Dermis microvascular lymphatic vessel endothelial cell (primary cell): ENCODE data around the gene CAPRIN2. TPM values are rescaled to one million over a fixed set of nuclear protein-coding genes. Genes with fewer than 3 reads are reported as not detected.

ENCODE experiments used
- DNase-seq, 2 donors: peaks; one replicate each; pipeline versions ENCODE4 v3.0.0 to v3.0.0-alpha.2; 2010; ENCODE audit warnings: low read depth in 2 of 2
- total RNA-seq: library from RNA; depleted of rRNA; stranded (reverse); fragments of >200 nt; gene quantifications from 2 replicates; pipeline ENCODE4 v1.2.1, GENCODE V29; 2014

The CAPRIN2 gene
- total RNA-seq, 1 donor from 2014 or later: 4.9 TPM

DNA sequence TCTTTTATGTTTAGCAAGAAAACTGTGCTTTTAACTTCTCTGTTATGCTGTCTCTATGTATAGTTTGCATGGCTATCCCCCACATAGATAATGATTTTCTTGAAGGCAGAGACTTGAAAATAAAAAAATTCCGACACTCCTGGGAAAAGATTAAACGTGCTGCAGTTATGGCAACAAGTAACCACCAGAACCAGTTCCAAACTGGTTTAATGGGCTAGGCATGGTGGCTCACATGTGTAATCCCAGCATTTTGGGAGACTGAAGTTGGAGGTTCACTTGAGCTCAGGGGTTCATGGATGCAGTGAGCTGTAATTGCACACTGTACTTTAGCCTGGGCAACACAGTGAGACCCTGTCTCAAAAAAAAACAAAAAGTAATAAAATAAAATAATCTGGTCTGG lies 15.1 kb upstream of the CAPRIN2 start:
- no peak for DNase-seq

DNA sequence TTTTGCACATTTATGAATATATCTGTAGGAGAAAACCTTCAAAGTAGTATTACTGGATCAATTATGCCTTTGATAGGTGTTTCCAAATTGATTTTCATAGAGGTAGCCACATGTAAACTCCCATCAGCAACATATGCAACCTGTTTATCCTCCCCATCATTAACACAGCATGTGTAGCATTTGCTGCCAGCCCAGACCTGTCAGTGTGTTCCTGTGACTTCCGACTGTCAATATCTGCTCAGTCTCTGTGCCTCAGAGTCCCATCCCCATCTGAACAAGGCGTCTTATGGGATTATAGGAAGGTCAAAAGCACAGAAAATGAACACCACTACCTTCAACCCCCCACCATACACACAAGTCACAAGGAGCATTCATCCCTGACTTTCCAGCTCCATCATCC lies 9.5 kb upstream of the CAPRIN2 start:
- DNase-seq: no peak

GRCh38 chr12:30763053-30763452 lies 8.3 kb upstream of the CAPRIN2 start:
- DNase-seq: no peak

- DNase-seq: no peak
These were observed 7.0 kb upstream of the CAPRIN2 start for GRCh38 chr12:30761730-30762129.

- no peak for DNase-seq
These were observed 2.6 kb upstream of the CAPRIN2 start for GRCh38 chr12:30757316-30757715.

DNA sequence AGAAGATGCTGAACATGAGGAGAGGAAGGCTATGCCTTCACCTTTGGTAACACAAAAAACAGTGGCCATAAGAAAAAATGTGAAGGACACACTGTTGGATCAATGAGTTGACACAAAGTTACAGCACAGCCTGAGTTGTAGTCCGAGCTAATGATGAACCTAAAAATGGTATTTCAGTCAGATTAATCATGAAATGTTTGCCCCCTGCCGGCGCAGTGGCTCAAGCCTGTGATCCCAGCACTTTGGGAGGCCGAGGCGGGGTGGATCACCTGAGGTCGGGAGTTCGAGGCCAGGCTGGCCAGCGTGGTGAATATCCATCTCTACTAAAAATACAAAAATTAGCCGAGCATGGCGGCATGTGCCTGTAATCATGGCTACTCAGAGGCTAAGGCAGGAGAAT lies 1.3 kb upstream of the CAPRIN2 start:
- no peak for DNase-seq

- no peak for DNase-seq
These were observed 628 bp upstream of the CAPRIN2 start for GRCh38 chr12:30755395-30755762.

DNA sequence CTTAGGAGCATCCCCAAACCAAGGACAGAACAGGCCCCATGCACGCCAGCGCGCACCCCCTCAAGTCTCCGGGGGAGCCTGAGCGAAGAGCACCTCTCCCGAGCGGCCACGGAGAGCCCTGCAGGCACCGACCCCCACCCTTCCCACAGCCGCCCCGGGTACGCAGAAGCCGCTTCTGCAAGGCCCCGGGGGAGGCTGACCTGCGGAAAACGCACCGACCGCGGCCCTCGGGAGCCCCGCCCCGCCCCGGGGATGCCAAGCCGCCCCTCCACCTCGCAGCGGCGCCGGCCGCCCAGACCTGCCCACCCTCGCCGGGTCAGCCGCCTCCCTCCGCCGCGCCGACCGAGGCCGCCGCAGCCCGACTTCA lies 385 bp downstream of the CAPRIN2 start:
- no peak for DNase-seq

GRCh38 chr12:30753751-30754382 lies 884 bp downstream of the CAPRIN2 start:
- peak in 1 of 2 donors; percentile 7 for DNase-seq

- peak in 1 of 2 donors; percentile 59 for DNase-seq
These were observed 1.5 kb downstream of the CAPRIN2 start for GRCh38 chr12:30753233-30753632.

DNA sequence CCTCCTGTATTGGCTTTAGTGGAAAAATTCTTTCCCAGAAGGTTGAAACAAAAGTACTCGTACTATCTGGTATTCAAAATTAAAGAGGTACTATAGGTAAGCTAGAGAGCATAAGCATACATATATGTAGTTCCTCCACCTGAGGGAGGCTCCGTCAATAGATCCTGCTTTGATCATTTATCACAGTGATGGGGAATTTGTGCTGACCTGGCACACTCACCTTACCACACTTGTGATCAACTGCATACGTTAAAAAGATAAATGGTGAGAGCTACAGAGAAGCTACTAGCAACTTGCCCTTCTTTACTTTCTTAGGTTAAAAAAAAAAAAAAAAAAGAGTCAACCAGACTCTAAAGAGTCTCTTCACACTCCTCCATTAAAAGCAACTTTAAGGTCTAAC lies 2.5 kb downstream of the CAPRIN2 start:
- no peak for DNase-seq

DNA sequence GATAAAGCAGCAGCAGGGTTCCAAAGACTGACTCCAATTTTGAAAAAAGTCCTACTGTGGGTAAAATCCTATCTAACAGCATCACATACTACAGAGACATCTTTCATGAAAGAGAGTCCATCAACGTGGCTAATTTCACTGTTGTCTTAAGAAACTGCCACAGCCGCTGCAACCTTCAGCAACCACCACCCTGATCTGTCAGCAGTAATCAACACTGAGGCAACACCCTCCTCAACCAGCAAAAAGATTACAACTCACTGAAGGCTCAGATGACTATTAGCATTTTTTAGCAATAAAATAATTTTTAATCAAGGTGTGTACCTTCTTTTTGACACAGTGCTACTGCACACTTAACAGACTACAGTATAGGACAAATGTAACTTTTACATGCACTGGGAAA lies 6.6 kb downstream of the CAPRIN2 start:
- no peak for DNase-seq

GRCh38 chr12:30746190-30746589 lies 8.6 kb downstream of the CAPRIN2 start:
- DNase-seq: no peak

- DNase-seq: no peak
These were observed 10.4 kb downstream of the CAPRIN2 start for GRCh38 chr12:30744321-30744720.

DNA sequence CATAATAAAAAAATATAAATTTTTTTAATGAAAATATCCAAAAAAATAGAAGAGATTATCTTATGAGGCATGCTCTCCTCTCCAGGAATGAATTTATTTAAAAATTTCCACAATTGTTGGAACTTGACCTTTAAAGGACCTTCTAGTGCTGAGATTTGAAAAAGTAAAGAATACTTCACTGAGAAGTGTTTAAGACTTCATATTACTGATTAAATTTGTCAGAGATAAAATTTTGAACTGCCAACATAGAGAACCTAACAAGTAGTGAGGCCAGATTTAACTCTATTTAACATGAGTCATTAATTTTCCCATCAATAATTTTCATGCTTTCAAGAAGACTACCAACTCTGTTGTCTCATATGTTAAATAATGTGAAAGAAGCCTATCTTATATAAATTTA lies 14.5 kb downstream of the CAPRIN2 start:
- no peak for DNase-seq

GRCh38 chr12:30739020-30739419 lies 15.7 kb downstream of the CAPRIN2 start:
- DNase-seq: no peak

GRCh38 chr12:30732954-30733637 lies 21.7 kb downstream of the CAPRIN2 start:
- no peak for DNase-seq

DNA sequence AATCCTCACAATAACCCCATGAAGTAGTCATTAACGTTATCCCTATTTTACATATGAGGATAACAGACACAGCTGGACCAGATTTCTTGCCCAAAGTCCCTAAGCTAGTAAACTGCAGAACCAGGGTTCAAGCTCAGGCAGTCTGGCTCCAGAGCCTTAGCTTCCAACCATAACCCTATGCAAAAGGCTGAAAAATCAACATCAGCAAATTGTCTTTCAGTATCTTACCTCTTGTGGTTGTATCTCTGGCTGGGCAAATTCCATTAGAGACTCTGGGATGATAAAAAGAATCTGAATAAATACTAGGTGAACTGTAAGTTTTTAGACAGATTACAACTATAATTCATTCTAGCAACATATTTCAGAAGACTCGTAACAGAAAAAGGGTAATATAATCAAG lies 24.7 kb downstream of the CAPRIN2 start:
- DNase-seq: no peak

GRCh38 chr12:30729547-30729946 lies 25.2 kb downstream of the CAPRIN2 start:
- DNase-seq: no peak

DNA sequence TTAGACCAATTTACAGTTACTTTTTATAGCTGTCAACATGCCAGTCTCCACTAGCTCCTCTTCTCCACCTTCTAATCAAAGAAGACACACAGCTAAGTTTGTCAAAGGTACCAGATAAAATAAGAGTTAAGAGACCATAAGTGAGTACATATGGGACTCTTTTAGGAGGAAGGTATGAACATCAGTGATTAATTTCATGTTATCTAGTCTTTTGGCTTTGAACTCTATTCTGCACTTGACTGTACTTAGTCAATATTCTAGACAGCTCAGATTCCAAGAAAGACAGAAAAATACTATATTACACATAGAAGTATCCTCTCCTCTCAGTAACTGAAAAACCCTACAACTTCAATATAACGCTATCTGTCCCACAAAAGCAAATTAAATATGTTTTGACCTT lies 28.1 kb downstream of the CAPRIN2 start:
- DNase-seq: no peak

DNA sequence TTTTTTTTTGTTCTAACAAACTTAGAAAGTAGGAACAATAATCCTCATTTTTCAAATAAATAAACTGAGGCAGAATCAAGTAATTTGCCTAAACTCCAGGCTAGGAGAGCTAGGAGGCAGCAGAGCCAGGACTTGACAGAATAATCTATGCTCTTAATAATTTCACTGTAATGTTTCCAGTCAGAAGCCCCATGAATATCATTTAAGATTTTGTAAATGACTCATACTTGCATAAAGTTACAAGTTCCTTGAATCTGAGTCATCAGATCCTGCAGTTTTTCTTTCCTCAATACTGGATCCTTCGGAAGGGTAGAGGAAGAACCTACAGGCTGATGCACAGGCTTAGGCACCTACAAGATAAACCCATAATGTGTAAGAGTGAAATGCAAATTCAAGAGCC lies 29.0 kb downstream of the CAPRIN2 start:
- DNase-seq: peak in 1 of 2 donors; percentile 62

GRCh38 chr12:30719060-30719459 lies 35.7 kb downstream of the CAPRIN2 start:
- DNase-seq: no peak

GRCh38 chr12:30707613-30708342 lies 47.0 kb downstream of the CAPRIN2 start:
- DNase-seq: no peak
